ENCODE results near the gene CNST. TPM values are rescaled to one million over a fixed set of nuclear protein-coding genes. Genes with fewer than 3 reads are reported as not detected.

CNST gene
- total RNA-seq, 1 experiment from 2014 or later, result 14.8 TPM

GRCh38 chr1:246661451-246661850 is 95.2 kb downstream of the CNST start:
- DNase-seq, result no peak
- BruUV-seq (replicated peaks), result no TSS peak
- H3K4me3 Mint-ChIP-seq (ENCODE audit: unreplicated experiment), result no peak overlapping the region
- TF ChIP-seq, protein P1, sequence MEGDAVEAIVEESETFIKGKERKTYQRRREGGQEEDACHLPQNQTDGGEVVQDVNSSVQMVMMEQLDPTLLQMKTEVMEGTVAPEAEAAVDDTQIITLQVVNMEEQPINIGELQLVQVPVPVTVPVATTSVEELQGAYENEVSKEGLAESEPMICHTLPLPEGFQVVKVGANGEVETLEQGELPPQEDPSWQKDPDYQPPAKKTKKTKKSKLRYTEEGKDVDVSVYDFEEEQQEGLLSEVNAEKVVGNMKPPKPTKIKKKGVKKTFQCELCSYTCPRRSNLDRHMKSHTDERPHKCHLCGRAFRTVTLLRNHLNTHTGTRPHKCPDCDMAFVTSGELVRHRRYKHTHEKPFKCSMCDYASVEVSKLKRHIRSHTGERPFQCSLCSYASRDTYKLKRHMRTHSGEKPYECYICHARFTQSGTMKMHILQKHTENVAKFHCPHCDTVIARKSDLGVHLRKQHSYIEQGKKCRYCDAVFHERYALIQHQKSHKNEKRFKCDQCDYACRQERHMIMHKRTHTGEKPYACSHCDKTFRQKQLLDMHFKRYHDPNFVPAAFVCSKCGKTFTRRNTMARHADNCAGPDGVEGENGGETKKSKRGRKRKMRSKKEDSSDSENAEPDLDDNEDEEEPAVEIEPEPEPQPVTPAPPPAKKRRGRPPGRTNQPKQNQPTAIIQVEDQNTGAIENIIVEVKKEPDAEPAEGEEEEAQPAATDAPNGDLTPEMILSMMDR (IDR thresholded peaks at IDR 0.05; ENCODE audit: insufficient read depth in 1 of 2, low read depth in 1 of 2, low read length in 1 of 2, severe bottlenecking in 1 of 2, unreplicated experiment in 1 of 2), result no peak
- intact Hi-C loops (cut with micrococcal nuclease; ENCODE audit: unreplicated experiment), result no loop called here
- no peaks in the 10 kb centered on the region for H3K9me3 ChIP-seq
- no peak overlapping the region for H3K27ac Mint-ChIP-seq (ENCODE audit: unreplicated experiment)
- peaks cover 10% of the 10 kb centered on the region for H3K4me1 Mint-ChIP-seq (ENCODE audit: low read depth, unreplicated experiment)
- ChIA-PET CTCF (no interaction called here), POLR2A (no interaction called here)
- no peaks in the 10 kb centered on the region for H3K27me3 ChIP-seq (replicated peaks; ENCODE audit: control insufficient read depth, insufficient read depth, low read length)
- H3K4me3 ChIP-seq (ENCODE audit: low read depth, low read length), result no peak overlapping the region
- H3K9me3 Mint-ChIP-seq (ENCODE audit: unreplicated experiment), result no peaks in the 10 kb centered on the region
- H3K27me3 Mint-ChIP-seq (ENCODE audit: insufficient read depth, unreplicated experiment), result no peaks in the 10 kb centered on the region
- no peaks in the 10 kb centered on the region for H3K36me3 Mint-ChIP-seq (ENCODE audit: insufficient read depth, unreplicated experiment)
- H3K4me1 ChIP-seq, result no peaks in the 10 kb centered on the region
- H3K36me3 ChIP-seq (ENCODE audit: control insufficient read depth, insufficient read depth, low read length), result no peaks in the 10 kb centered on the region

GRCh38 chr1:246667773-246668172 is 101.5 kb downstream of the CNST start:
- Mint-ChIP-seq H3K4me3 (ENCODE audit: unreplicated experiment) (no peak overlapping the region), H3K27ac (ENCODE audit: unreplicated experiment) (no peak overlapping the region), H3K36me3 (ENCODE audit: insufficient read depth, unreplicated experiment) (no peaks in the 10 kb centered on the region), H3K9me3 (ENCODE audit: unreplicated experiment) (no peaks in the 10 kb centered on the region), H3K27me3 (ENCODE audit: insufficient read depth, unreplicated experiment) (no peaks in the 10 kb centered on the region), H3K4me1 (ENCODE audit: low read depth, unreplicated experiment) (no peaks in the 10 kb centered on the region)
- Histone ChIP-seq H3K4me1 (no peaks in the 10 kb centered on the region), H3K4me3 (ENCODE audit: low read depth, low read length) (no peak overlapping the region), H3K9me3 (no peaks in the 10 kb centered on the region), H3K36me3 (ENCODE audit: control insufficient read depth, insufficient read depth, low read length) (no peaks in the 10 kb centered on the region; the same call in 1 of the 2 replicates), H3K27me3 (replicated peaks; ENCODE audit: control insufficient read depth, insufficient read depth, low read length) (no peaks in the 10 kb centered on the region)
- TF ChIP-seq, protein P1 (IDR thresholded peaks at IDR 0.05; ENCODE audit: insufficient read depth in 1 of 2, low read depth in 1 of 2, low read length in 1 of 2, severe bottlenecking in 1 of 2, unreplicated experiment in 1 of 2), result no peak
- BruUV-seq (replicated peaks), result no TSS peak
- DNase-seq, result no peak
- CTCF ChIA-PET, result no interaction called here
- POLR2A ChIA-PET, result no interaction called here
- intact Hi-C loops (cut with micrococcal nuclease; ENCODE audit: unreplicated experiment), result no loop called here

GRCh38 chr1:246669659-246670058 is 103.4 kb downstream of the CNST start:
- ChIA-PET POLR2A (no interaction called here), CTCF (no interaction called here)
- DNase-seq, result no peak
- Mint-ChIP-seq H3K4me1 (ENCODE audit: low read depth, unreplicated experiment) (no peaks in the 10 kb centered on the region), H3K27me3 (ENCODE audit: insufficient read depth, unreplicated experiment) (no peaks in the 10 kb centered on the region), H3K4me3 (ENCODE audit: unreplicated experiment) (no peak overlapping the region), H3K36me3 (ENCODE audit: insufficient read depth, unreplicated experiment) (no peaks in the 10 kb centered on the region), H3K27ac (ENCODE audit: unreplicated experiment) (no peak overlapping the region), H3K9me3 (ENCODE audit: unreplicated experiment) (no peaks in the 10 kb centered on the region)
- intact Hi-C loops (cut with micrococcal nuclease; ENCODE audit: unreplicated experiment), result no loop called here
- Histone ChIP-seq H3K4me1 (no peaks in the 10 kb centered on the region), H3K36me3 (ENCODE audit: control insufficient read depth, insufficient read depth, low read length) (no peaks in the 10 kb centered on the region; the same call in 1 of the 2 replicates), H3K27me3 (replicated peaks; ENCODE audit: control insufficient read depth, insufficient read depth, low read length) (no peaks in the 10 kb centered on the region), H3K9me3 (no peaks in the 10 kb centered on the region), H3K4me3 (ENCODE audit: low read depth, low read length) (no peak overlapping the region)
- BruUV-seq (replicated peaks), result no TSS peak
- TF ChIP-seq, protein P1 (IDR thresholded peaks at IDR 0.05; ENCODE audit: insufficient read depth in 1 of 2, low read depth in 1 of 2, low read length in 1 of 2, severe bottlenecking in 1 of 2, unreplicated experiment in 1 of 2), result no peak

All from Caco-2 (cell line).